HG03108 (cell line): Measurements from ENCODE around the gene NTSR1.

Experiments used
- ATAC-seq: cut with Tn5 transposase; IDR thresholded peaks from one replicate; pipeline ENCODE4 v1.9.1; 2021; ENCODE audit warnings: moderate library complexity; ENCODE audit not compliant: unreplicated experiment

Gene NTSR1

DNA sequence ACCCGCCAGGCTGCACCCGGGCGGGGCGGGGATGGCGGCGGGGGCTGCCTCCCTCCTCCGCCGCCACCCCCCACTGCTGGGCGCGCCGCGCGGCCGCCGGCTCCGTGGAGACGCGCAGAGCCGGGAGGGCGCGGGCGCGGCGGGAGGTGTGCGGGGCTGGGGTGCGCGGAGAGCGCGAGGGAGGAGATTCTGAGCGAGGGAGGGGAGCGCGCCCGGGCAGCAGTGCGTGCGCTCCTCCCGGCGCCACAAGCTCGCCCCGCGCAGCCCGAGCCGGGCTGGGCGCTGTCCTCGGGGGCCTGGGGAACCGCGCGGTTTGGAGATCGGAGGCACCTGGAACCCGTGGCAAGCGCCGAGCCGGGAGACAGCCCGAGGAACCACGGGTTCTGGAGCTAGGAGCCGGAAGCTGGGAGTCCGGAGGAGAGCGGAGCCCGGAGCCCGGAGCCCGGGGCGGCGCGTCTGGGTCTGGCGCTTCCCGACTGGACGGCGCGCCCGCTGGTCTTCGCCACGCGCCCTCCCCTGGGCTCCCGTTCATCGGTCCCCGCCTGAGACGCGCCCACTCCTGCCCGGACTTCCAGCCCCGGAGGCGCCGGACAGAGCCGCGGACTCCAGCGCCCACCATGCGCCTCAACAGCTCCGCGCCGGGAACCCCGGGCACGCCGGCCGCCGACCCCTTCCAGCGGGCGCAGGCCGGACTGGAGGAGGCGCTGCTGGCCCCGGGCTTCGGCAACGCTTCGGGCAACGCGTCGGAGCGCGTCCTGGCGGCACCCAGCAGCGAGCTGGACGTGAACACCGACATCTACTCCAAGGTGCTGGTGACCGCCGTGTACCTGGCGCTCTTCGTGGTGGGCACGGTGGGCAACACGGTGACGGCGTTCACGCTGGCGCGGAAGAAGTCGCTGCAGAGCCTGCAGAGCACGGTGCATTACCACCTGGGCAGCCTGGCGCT is at the start of gene NTSR1:
Gene NTSR1, plus strand, starts transcription at position 246 of the 946 bp plus-strand sequence. Its CDS starts 372 bp downstream, at position 618.
- ATAC-seq, result no peak

DNA sequence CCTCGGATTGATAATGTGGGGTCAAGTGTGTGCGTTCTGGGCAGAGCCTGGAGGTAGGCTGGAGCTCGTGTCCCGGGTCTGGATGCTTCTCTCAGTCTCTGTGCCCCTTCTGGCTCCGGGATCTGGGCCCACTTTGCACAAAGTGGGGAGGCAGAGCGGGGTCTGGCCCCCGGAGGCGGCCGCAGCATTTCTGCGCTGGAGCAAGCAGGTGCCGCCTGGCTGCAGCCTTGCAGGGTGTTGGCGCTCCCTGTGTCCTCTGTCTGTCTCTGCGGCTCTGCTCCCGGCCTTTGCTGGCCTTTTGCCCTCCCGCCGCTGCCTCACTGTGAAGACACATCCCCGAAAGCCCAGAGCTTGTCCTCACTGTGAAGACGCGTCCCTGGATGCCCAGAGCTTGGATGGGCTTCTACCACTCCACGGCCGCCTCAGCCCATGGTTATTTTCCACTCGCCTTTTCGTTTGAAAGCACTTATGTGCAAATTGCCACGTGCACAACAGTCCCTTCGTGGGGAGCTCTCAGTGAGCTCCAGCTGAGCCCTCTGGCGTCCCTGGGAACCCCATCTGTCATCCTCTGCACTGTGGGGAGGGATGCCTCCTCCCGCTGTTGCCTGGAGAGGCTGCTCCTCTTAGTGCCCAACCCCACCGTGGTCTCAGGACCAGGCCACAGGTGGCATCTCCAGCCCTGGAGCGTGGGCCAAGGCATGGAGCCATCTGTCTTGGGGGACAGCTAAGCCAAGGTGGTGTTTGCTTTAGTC is 49.0 kb upstream of the NTSR1 start:
- ATAC-seq, result no peak

DNA sequence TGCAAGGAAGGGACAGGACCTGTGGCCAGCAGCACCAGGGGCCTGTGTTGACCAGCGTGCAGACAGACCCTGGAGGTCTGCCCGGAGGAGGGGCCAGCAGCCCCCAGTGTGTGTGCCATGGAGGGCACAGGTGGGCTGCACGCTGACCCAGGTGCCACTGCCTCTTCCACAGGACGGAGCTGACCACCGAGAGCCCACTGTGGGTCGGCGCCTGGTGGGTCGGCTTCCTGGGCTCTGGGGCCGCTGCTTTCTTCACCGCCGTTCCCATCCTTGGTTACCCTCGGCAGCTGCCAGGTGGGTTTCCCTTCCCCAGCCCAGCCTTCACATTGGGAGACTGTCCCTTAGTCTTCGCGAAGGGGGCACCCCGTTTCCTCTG is 48.4 kb upstream of the NTSR1 start:
- ATAC-seq, result no peak

GRCh38 chr20:62660768-62661167 is 47.9 kb upstream of the NTSR1 start:
- ATAC-seq, result no peak

DNA sequence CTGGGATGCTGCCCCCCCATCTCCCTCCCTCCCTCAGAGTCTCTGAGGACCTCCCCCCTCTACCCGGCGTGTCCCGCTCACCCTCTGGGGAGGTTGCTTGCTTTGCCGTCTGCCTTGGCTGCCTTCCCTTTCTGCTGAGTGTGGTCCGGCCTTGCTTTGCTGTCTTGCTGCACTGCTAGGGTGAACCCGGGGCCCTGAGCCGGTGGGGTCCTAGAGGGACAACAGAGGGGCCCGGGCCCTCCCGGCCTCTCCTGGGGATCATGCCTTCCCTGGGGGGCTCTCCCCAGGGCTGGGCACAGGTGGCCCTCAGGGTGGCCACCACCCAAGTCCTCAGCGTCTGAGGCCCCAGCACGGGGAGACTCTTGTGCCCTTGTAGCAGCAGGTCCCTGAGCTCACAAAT is 47.0 kb upstream of the NTSR1 start:
- ATAC-seq, result no peak

DNA sequence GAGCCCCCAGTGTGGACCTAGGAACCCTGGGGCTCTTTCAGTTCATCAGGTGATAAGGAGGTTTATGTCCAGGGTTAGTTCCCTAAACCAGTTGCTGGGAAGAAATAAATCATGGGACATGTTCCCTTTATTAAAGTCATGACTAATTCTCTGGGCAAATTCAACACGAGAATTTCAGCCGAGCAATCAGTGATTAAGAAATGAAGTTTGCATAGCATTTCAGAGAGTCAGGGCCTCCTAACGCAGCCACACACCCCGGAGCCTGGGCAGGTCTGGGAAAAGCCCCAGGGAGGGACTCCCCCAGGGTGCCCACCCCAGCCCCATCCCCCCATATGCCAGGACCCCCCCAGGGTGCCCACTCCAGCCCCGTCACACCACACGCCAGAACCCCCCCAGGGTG is 46.2 kb upstream of the NTSR1 start:
- ATAC-seq, result no peak

GRCh38 chr20:62663145-62664018 is 45.3 kb upstream of the NTSR1 start:
- ATAC-seq, result no peak

GRCh38 chr20:62664019-62664971 is 44.3 kb upstream of the NTSR1 start:
- no peak for ATAC-seq

GRCh38 chr20:62665153-62665754 is 43.4 kb upstream of the NTSR1 start:
- no peak for ATAC-seq

DNA sequence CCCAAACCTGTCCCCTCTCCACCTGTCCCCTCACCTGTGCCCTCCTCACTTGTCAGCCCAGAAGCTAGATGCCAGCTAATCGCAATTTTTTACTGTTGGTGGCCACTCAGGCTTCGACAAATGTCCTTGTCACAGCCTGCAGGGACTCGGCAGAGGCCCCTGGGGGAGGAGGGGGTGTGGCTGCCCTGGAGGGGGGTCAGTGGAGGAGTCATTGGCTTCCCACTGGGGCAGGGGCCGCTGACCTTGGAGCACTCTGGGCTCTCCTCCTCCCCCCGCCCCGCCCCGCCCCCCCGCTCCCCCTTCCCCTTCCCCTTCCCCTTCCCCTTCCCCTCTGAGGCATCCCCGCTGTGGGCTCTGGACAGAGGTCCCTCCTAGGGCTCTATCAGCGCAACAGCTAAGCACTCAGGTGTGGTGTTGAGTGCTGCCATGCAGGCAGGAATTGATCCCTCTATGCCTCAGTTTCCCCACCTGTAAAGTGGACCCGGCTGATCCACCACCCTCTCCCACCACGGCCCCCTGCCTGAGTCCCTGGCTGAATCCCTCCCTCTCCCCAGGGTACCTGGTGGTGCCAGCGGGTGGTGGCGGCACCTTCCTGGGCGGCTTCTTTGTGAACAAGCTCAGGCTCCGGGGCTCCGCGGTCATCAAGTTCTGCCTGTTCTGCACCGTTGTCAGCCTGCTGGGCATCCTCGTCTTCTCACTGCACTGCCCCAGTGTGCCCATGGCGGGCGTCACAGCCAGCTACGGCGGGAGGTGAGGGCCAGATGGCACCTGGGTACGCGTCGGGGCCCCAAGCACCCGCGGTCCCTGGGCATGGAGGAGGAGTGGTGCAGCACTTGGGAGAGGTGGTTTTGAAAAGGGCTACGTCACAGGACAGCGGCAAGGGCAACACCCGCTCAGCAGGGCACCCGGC is 42.6 kb upstream of the NTSR1 start:
- ATAC-seq, result no peak

DNA sequence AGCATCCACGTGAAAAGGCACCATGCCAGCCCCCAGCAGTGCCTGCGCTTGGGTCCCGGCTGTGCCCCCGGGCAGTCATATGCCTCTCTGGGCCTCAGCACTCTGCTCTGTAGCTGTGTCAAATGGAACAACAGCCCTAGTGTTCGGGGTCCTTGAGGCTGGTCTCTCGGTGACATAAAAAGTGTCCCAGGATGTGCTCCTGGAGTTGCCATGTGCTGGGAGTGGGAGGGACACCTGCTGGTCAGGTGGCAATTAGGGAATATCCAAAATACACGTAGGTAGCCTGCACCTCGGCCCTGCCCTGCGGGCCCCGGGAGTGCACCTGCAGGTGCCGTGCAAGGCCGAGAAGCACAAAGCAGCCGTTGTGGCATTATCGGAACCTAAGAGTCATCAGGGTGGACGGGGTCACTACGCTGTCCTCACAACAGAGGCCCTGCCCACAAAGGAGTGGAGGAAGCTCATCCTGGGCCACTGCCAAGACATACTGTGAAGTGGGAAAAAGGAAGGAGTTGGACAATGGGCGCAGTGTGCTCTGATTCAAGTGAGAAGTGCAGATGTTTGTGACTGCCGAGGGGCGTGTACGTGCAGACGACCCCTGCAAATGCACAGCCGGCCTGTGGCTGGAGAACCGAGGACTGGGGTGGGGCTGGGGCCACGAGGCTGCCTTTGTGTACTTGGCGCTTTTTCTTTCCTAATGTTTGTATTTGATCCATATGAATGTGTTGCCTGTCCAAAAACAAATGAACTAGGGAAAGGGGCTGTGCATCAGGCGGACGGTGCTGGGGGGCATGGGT is 41.7 kb upstream of the NTSR1 start:
- no peak for ATAC-seq

DNA sequence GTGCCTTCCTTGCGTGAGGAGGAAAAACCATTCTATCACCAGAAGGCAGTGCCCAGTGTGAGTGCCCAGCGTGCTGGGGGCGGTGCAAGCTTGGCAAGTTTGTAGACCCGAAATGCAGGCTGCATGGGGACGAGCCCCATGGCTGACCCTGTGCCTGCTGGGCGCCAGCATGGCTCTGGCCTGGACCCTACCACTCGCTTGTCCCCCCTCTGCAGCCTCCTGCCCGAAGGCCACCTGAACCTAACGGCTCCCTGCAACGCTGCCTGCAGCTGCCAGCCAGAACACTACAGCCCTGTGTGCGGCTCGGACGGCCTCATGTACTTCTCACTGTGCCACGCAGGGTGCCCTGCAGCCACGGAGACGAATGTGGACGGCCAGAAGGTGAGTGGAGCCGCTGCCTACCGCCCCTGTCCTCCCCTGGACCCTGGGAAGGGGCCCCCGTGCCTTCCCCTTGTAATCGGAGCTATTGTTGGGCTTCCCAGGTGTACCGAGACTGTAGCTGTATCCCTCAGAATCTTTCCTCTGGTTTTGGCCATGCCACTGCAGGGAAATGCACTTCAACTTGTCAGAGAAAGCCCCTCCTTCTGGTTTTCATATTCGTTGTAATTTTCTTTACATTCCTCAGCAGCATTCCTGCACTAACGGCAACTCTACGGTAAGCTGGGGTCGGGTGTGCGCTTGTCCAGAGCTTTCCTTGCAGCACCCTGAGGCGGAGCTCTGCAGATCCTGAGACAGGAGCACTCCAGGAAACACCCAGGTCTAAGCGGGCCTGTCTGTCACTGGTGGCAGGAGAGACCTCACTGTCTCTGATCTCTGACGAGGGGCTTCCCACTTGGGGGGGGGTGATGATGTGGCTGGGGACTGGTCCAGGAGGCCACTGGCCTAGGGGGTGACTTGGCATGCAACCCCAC is 40.9 kb upstream of the NTSR1 start:
- ATAC-seq, result no peak

DNA sequence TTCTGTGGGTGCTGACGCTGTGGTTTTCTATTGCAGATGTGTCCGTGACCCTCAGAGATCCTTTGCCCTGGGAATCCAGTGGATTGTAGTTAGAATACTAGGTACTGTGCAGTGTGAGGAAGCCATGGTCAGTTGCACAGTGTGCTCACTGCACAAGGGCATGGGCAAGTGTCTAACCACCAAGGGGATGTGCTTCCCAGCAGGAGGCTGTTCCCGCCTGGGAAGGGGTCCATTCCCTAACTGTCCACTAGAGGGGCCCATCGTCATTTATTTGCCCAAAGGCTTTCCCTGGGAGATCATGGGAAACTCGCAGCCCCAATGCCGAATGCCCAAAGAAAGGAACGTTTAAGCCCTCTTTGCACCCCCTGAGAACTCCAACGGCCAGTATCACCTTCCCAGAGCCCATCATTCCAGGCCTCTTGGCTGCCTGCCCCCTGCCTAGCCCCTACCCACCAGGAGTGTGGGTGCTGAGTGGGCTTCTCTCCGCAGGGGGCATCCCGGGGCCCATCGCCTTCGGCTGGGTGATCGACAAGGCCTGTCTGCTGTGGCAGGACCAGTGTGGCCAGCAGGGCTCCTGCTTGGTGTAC is 40.1 kb upstream of the NTSR1 start:
- no peak for ATAC-seq

DNA sequence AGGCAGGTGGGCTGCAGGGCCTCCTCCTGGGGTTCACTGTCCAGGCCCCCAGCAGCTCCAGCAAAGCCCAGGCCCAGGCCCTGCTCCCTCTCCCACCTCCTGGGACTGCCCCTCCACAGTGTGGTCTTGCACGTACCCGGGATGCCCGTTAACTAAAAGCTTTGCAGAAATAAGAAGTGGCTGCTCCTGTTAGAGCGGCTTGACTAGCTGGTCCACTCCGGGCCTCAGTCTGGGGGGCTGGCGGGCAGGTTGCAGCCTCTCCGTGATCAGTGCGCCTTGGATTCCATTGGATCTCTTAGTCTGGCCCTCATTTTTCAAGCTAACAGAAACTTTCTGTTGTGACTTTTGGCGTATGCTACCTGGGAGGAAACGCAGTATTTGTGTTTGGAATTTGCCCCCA is 39.4 kb upstream of the NTSR1 start:
- no peak for ATAC-seq

- ATAC-seq, result no peak
Observed at GRCh38 chr20:62670156-62670555, 38.5 kb upstream of the NTSR1 start.

DNA sequence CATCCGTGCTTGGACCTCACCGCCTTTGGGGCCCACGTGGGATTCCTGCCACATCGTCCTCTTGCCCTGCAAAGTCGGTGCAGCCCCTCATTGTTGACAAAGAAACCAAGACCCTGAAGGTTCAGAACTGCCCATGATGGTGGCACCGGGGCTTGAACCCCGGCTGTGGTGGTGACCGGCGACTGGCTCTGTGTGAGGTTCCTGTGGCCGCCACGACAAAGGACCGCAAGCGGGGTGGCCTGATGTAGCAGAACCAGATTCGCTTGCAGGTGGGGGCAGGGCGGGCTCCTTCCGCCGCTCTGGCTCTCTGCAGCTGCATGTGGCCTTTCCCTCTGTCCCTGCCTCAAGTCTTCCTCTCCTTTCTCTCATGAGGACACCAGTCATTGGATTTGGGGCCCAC is 37.6 kb upstream of the NTSR1 start:
- ATAC-seq, result no peak
